Stimulated activated CD4-positive, alpha-beta T cell treated with anti-CD3 and anti-CD28 coated beads, Interleukin-12 subunit alpha, Interleukin-12 subunit beta, amount 100 ng/mL, for 24 hours (primary cell): ENCODE data around the gene GAPDH.
"Not testable (repeated sequence)": the region's sequence is repeated elsewhere in the genome, so short reads cannot be mapped to it uniquely, and the experiment has no call there.

Source experiments
- DNase-seq, 2 experiments: peaks; one replicate each; pipeline ENCODE4 v3.0.0-alpha.2; 2020; ENCODE audit warnings: low read depth in 2 of 2

Gene GAPDH

DNA sequence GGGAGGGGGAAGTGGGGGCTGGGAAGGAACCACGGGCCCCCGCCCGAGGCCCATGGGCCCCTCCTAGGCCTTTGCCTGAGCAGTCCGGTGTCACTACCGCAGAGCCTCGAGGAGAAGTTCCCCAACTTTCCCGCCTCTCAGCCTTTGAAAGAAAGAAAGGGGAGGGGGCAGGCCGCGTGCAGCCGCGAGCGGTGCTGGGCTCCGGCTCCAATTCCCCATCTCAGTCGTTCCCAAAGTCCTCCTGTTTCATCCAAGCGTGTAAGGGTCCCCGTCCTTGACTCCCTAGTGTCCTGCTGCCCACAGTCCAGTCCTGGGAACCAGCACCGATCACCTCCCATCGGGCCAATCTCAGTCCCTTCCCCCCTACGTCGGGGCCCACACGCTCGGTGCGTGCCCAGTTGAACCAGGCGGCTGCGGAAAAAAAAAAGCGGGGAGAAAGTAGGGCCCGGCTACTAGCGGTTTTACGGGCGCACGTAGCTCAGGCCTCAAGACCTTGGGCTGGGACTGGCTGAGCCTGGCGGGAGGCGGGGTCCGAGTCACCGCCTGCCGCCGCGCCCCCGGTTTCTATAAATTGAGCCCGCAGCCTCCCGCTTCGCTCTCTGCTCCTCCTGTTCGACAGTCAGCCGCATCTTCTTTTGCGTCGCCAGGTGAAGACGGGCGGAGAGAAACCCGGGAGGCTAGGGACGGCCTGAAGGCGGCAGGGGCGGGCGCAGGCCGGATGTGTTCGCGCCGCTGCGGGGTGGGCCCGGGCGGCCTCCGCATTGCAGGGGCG, at the start of gene GAPDH:
Gene GAPDH (plus strand): TSS at position 595 of the 772 bp plus-strand sequence. CDS start 316 bp downstream, outside the sequence.
- peak; percentile 81 to 85 for DNase-seq

GRCh38 chr12:6488240-6488639, 46.1 kb upstream of the GAPDH start:
- DNase-seq, result no peak

- no peak for DNase-seq
These were observed 44.9 kb upstream of the GAPDH start for GRCh38 chr12:6489449-6489848.

DNA sequence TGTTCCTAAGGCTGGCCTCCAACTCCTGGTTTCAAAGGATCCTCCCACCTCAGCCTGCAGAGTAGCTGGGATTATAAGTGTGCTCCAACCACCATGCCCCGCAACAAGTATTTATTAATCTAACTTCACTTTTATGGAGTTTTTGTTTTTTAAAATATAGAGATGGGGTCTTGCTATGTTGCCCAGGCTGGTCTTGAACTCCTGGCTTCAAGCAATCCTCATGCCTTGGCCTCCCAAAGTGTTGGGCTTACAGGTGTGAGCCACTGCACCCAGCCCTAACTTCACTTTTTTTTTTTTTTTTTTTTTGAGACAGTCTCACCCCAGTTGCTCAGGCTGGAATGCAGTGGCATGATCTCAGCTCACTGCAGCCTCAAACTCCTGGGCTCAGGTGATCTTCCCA, 43.6 kb upstream of the GAPDH start:
- DNase-seq, result not testable (repeated sequence)

DNA sequence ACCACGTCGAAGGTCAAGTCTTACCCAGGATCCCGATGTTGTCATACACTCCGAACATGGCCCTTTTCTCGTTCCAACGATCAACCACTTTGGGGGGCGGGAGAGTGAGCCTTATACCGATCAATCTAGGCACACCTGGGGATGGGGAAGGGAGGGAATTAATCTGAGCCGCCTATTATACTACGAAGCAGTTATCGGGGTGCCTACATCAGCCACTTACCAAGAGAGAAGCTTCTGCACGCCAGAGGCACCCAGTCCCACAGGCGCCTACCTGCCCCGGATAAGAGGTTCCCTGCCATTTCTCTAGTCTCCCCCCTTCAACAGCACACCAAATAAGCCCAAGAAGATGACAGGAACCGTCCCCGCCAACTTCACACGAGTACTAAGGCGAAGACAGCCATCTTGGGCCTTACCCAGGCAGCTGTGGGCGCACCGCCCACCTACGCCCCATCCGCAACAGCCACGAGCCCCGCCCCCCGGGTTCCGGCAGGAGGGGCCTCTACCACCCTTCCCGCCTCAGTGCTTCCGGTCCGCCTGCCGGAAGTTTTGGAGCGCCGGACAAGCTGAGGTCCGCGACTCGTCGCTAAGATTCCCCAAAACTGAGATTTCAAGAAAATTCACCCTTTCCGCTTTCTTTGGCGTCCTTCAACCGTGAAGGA, 41.4 kb upstream of the GAPDH start, which contains the start of gene MRPL51:
Gene MRPL51 (minus strand): TSS at position 425 of the 659 bp plus-strand sequence. CDS start 126 bp downstream, at position 299.
- DNase-seq, result peak; percentile 95 to 98

DNA sequence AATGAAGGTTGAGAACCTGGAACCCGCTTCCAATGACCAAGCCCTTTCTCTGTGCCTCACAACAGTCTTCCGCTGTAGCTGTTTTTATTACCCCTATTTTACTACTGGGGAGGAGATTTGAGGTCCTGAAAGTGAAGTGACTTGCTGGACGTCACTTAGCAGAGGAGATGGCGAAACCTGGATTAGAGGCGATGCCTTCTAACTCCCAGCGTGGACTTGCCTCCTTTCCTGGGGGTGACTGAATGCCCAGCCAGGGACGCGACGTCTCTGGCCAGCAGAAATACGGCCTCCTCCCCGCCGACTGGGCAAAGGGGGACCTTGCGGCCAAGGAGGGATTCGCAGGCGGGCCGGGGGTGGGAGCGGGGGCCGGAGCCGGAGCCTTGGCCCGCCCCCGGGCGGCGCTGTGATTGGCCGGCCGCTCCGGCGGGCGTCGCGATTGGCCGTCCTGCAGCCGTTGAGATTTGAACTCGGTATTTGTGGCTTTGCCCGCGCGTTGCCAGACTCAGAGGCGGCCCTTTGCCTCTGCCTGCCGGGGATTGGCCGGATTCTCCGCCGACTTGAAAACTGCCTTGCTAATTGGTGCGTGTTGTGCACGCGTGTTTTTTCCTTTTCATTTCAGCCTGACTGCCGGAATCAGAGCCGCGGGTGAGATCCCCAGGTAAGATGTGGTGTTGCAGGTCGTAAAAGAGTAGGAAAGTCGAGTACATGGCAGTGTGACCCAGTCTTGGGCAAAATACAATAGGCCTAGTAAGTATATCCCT, 40.6 kb upstream of the GAPDH start, which contains the start of gene NCAPD2:
Gene NCAPD2 (plus strand): TSS at position 606 of the 761 bp plus-strand sequence. CDS start 997 bp downstream, outside the sequence.
- peak; percentile 90 to 93 for DNase-seq

GRCh38 chr12:6494258-6494743, 40.0 kb upstream of the GAPDH start:
- DNase-seq, result no peak

GRCh38 chr12:6494968-6495367, 39.3 kb upstream of the GAPDH start:
- DNase-seq, result no peak

- not testable (repeated sequence) for DNase-seq
These were observed 37.0 kb upstream of the GAPDH start for GRCh38 chr12:6497291-6497690.

- no peak for DNase-seq
These were observed 33.9 kb upstream of the GAPDH start for GRCh38 chr12:6500466-6500865.

GRCh38 chr12:6507102-6507998, 27.0 kb upstream of the GAPDH start:
- no peak for DNase-seq

DNA sequence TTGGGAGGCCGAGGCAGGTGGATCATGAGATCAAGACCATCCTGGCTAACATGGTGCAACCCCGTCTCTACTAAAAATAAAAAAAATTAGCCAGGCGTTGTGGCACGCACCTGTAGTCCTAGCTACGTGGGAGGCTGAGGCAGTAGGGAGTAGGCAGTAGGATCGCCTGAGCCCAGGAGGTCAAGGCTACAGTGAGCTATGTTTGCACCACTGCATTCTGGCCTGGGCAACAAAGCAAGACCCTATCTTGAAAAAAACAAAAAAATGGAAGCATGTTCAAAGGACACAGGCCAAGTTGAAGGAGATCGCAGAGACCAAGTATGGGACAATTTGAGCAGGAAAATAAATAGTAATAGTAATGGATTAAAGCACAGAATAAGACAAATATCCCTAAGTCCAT, 26.2 kb upstream of the GAPDH start:
- no peak for DNase-seq

GRCh38 chr12:6520186-6520585, 14.1 kb upstream of the GAPDH start:
- DNase-seq, result no peak

GRCh38 chr12:6522193-6522592, 12.1 kb upstream of the GAPDH start:
- no peak for DNase-seq

DNA sequence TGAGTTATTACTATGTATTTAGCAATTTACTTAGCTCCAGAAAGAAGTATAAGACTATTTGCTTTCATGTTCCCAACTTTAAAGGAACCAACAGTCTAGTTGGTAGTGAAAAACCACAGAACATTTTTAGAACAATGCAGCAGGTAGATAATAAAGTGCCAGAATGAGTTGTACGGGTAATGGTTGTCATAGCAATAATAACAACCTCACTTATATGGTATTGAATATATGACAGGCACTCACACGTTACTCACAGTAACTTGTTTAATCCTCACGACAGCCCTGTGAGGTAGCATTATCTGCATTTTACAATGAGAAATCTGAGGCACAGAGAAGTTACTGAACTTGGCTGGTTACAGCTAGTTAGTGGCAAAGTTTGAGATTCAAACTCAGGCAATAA, 10.6 kb upstream of the GAPDH start:
- no peak for DNase-seq

GRCh38 chr12:6524648-6525047, 9.7 kb upstream of the GAPDH start:
- no peak for DNase-seq

DNA sequence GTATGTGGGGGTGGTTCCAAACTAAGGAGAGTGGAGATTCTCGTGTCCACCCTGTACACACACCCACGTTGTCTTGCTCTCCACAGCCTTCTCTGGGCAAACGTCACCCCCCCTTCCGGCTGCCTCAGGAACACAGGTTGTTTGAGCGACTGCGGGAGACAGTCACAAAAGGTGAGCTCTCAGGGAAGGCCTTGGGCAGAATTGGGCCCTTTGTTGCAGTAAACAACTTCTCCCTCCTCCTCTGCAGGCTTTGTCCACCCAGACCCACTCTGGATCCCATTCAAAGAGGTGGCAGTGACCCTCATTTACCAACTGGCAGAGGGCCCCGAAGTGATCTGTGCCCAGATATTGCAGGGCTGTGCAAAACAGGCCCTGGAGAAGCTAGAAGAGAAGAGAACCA, 8.1 kb upstream of the GAPDH start:
- no peak for DNase-seq

GRCh38 chr12:6526766-6527525, 7.4 kb upstream of the GAPDH start:
- no peak for DNase-seq

DNA sequence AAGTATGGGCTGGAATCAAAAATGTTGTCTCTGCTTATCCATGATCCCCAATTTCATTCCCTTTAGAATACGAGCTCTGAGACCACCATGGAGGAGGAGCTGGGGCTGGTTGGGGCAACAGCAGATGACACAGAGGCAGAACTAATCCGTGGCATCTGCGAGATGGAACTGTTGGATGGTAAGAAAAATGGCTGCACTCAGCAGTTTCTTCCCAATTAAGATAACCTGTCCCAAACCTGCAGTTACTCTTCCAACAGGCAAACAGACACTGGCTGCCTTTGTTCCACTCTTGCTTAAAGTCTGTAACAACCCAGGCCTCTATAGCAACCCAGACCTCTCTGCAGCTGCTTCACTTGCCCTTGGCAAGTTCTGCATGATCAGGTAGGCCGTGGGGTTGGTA, 6.6 kb upstream of the GAPDH start:
- DNase-seq, result no peak

GRCh38 chr12:6528539-6529235, 5.6 kb upstream of the GAPDH start:
- DNase-seq, result no peak
